Aorta (tissue), 5 donors: ENCODE measurements around the gene SNRPF. TPM values are rescaled to one million over a fixed set of nuclear protein-coding genes. Genes with fewer than 3 reads are reported as not detected.

Source experiments
- ATAC-seq: fragments of 200-7000 bp; cut with Tn5 transposase; one replicate; pipeline ENCODE4 v1.9.1; 2022; ENCODE audit warnings: moderate library complexity; ENCODE audit not compliant: low FRiP score
- DNase-seq, 2 donors: peaks; one replicate each; pipeline ENCODE4 v3.0.0-alpha.2; 2020
- H3K27ac ChIP-seq, 2 donors: one replicate each; pipeline ENCODE4 v1.5.1; 2013; ENCODE audit warnings: low read length in 2 of 2, mild to moderate bottlenecking in 2 of 2, moderate library complexity in 2 of 2, control low read depth in 1 of 2, inconsistent platforms in 1 of 2, low read depth in 1 of 2
- H3K27me3 ChIP-seq, 2 donors: one replicate each; pipeline ENCODE4 v1.6.1; 2013; ENCODE audit warnings: control low read depth in 1 of 2, low read length in 1 of 2, mild to moderate bottlenecking in 1 of 2, moderate library complexity in 1 of 2; ENCODE audit not compliant: insufficient read depth in 2 of 2, control insufficient read depth in 1 of 2
- H3K36me3 ChIP-seq, 2 donors: one replicate each; pipeline ENCODE4 v1.6.1; 2013; ENCODE audit warnings: control low read depth in 1 of 2, low read length in 1 of 2, mild to moderate bottlenecking in 1 of 2; ENCODE audit not compliant: insufficient read depth in 2 of 2, control insufficient read depth in 1 of 2
- H3K4me1 ChIP-seq, 2 donors: one replicate each; pipeline ENCODE4 v1.6.1; 2013; ENCODE audit warnings: low read length in 2 of 2, control low read depth in 1 of 2, mild to moderate bottlenecking in 1 of 2, moderate library complexity in 1 of 2; ENCODE audit not compliant: insufficient read depth in 2 of 2, control insufficient read depth in 1 of 2
- H3K4me3 ChIP-seq, 2 donors: one replicate each; pipeline ENCODE4 v1.5.1; 2013; ENCODE audit warnings: low read length in 2 of 2, control low read depth in 1 of 2, mild to moderate bottlenecking in 1 of 2
- H3K9me3 ChIP-seq: one replicate; pipeline ENCODE4 v1.6.1; 2013; ENCODE audit warnings: mild to moderate bottlenecking, low read length; ENCODE audit not compliant: control insufficient read depth
- WGBS, 2 donors: extraction: QIAGEN DNeasy Blood & Tissue Kit; methylation state at CpG; one replicate each; pipeline ENCODE4 v1.1.7; 2013; 5-methylcytosine and 5-hydroxymethylcytosine counted together
- intact Hi-C, 2 donors: fragments of 100-400 bp; cut with DNase I; formaldehyde crosslinking; loops; one replicate each; pipeline versions ENCODE4 v1.14.2 to v1.15.0; 2022
- polyA plus RNA-seq, 2 donors: library from polyadenylated mRNA; stranded (reverse); fragments of 200-250 nt; gene quantifications; one replicate each; pipeline ENCODE4 v1.2.3, GENCODE V29; 2013
- total RNA-seq, 2 donors: library from RNA; stranded (reverse); fragmentation: NEBNext Ultra II Directional; extraction: Animal tissue kit (Norgen Biotek cat#: 25700); gene quantifications; one replicate each; pipeline ENCODE4 v1.2.1, GENCODE V29; 2021
- donor health status: healthy with polysubstance abuse.
- donor health status: Bipolar disorder and iron deficiency.
- donor health status: DM: no; HTN: no; CAD: no.
- donor health status: DM: no; HTN: no; CAD: no.
- donor health status: DM: yes; HTN: yes; CAD: no.

The SNRPF gene
- total and polyA plus RNA-seq, 4 donors, result 11.7 to 41.3 (median 16.2) TPM

- H3K9me3 ChIP-seq, result no peaks in the 10 kb centered on the region
- H3K4me1 ChIP-seq, result no peaks in the 10 kb centered on the region
- H3K36me3 ChIP-seq, result no peaks in the 10 kb centered on the region
- ATAC-seq (no peak), DNase-seq (no peak)
- 79 to 85% methylated on average over 4 of the region's 4 CpGs for WGBS, 2 donors
- no peak overlapping the region for H3K27ac ChIP-seq
- H3K27me3 ChIP-seq, result peaks cover 0 to 1% of the 10 kb centered on the region in 2 donors
- intact Hi-C loops, result no loop called here
- H3K4me3 ChIP-seq, result no peak overlapping the region
Measured at GRCh38 chr12:95874452-95874851, 15.7 kb downstream of the SNRPF start.

- 50 to 71% methylated on average over 2 of the region's 2 CpGs for WGBS, 2 donors
- H3K4me1 ChIP-seq, result no peaks in the 10 kb centered on the region
- no peaks in the 10 kb centered on the region for H3K9me3 ChIP-seq
- no peaks in the 10 kb centered on the region for H3K27me3 ChIP-seq
- intact Hi-C loops, result no loop called here
- DNase-seq (no peak), ATAC-seq (no peak)
- H3K4me3 ChIP-seq, result no peak overlapping the region
- H3K36me3 ChIP-seq, result no peaks in the 10 kb centered on the region
- no peak overlapping the region for H3K27ac ChIP-seq
Measured at GRCh38 chr12:95877622-95878021, 18.9 kb downstream of the SNRPF start.

GRCh38 chr12:95880895-95881294, 22.1 kb downstream of the SNRPF start:
- no peak overlapping the region for H3K4me3 ChIP-seq
- no peak for DNase-seq
- H3K27ac ChIP-seq, result no peak overlapping the region
- intact Hi-C loops, result no loop called here
- H3K27me3 ChIP-seq, result no peaks in the 10 kb centered on the region
- H3K9me3 ChIP-seq, result peaks cover 4% of the 10 kb centered on the region
- H3K4me1 ChIP-seq, result no peaks in the 10 kb centered on the region
- WGBS, 2 donors, result 97 to 98% methylated on average over 1 of the region's 1 CpG
- no peak for ATAC-seq
- H3K36me3 ChIP-seq, result no peaks in the 10 kb centered on the region

- peaks cover 4% of the 10 kb centered on the region for H3K9me3 ChIP-seq
- no peak overlapping the region for H3K27ac ChIP-seq
- no peaks in the 10 kb centered on the region for H3K36me3 ChIP-seq
- DNase-seq, result no peak
- H3K4me3 ChIP-seq, result no peak overlapping the region
- H3K27me3 ChIP-seq, result no peaks in the 10 kb centered on the region
- intact Hi-C loops, result no loop called here
- ATAC-seq, result no peak
- H3K4me1 ChIP-seq, result no peaks in the 10 kb centered on the region
- 11 to 20% methylated on average over 3 of the region's 3 CpGs for WGBS, 2 donors
Measured at GRCh38 chr12:95881331-95881955, 22.7 kb downstream of the SNRPF start.

- H3K27me3 ChIP-seq, result no peaks in the 10 kb centered on the region
- ATAC-seq (no peak), DNase-seq (no peak)
- intact Hi-C loops, result no loop called here
- no peaks in the 10 kb centered on the region for H3K4me1 ChIP-seq
- no peaks in the 10 kb centered on the region for H3K36me3 ChIP-seq
- H3K27ac ChIP-seq, result no peak overlapping the region
- H3K4me3 ChIP-seq, result no peak overlapping the region
- peaks cover 4% of the 10 kb centered on the region for H3K9me3 ChIP-seq
- 45 to 52% methylated on average over 1 of the region's 1 CpG for WGBS, 2 donors
Measured at GRCh38 chr12:95882080-95882479, 23.3 kb downstream of the SNRPF start.

- no peak for DNase-seq
- Histone ChIP-seq H3K36me3 (no peaks in the 10 kb centered on the region), H3K27me3 (no peaks in the 10 kb centered on the region), H3K4me3 (no peak overlapping the region), H3K27ac (no peak overlapping the region), H3K9me3 (peaks cover 4% of the 10 kb centered on the region), H3K4me1 (no peaks in the 10 kb centered on the region)
- intact Hi-C loops, result no loop called here
- 93 to 98% methylated on average over 4 of the region's 4 CpGs for WGBS, 2 donors
- ATAC-seq, result no peak
Measured at GRCh38 chr12:95882873-95883272, 24.1 kb downstream of the SNRPF start.

GRCh38 chr12:95884998-95885397, 26.2 kb downstream of the SNRPF start:
- no peaks in the 10 kb centered on the region for H3K36me3 ChIP-seq
- H3K4me3 ChIP-seq, result no peak overlapping the region
- 46 to 51% methylated on average over 3 of the region's 3 CpGs for WGBS, 2 donors
- peaks cover 4% of the 10 kb centered on the region for H3K9me3 ChIP-seq
- ATAC-seq (no peak), DNase-seq (no peak)
- no peaks in the 10 kb centered on the region for H3K27me3 ChIP-seq
- no peaks in the 10 kb centered on the region for H3K4me1 ChIP-seq
- intact Hi-C loops, result no loop called here
- H3K27ac ChIP-seq, result no peak overlapping the region

GRCh38 chr12:95887311-95887710, 28.6 kb downstream of the SNRPF start:
- H3K27ac ChIP-seq, result no peak overlapping the region
- intact Hi-C loops, result no loop called here
- 33 to 55% methylated on average over 5 of the region's 5 CpGs for WGBS, 2 donors

GRCh38 chr12:95890958-95891357, 32.2 kb downstream of the SNRPF start:
- H3K4me1 ChIP-seq, result no peaks in the 10 kb centered on the region
- 66 to 77% methylated on average over 3 of the region's 3 CpGs for WGBS, 2 donors
- H3K36me3 ChIP-seq, result no peaks in the 10 kb centered on the region
- H3K27ac ChIP-seq, result no peak overlapping the region
- DNase-seq (no peak), ATAC-seq (no peak)
- no peaks in the 10 kb centered on the region for H3K9me3 ChIP-seq
- intact Hi-C loops, result no loop called here
- H3K4me3 ChIP-seq, result no peak overlapping the region
- no peaks in the 10 kb centered on the region for H3K27me3 ChIP-seq

More at GRCh38 chr12:95887311-95887710, 28.6 kb downstream of the SNRPF start:
- Histone ChIP-seq H3K9me3 (peaks cover 4% of the 10 kb centered on the region), H3K36me3 (no peaks in the 10 kb centered on the region), H3K4me1 (no peaks in the 10 kb centered on the region), H3K4me3 (no peak overlapping the region), H3K27me3 (no peaks in the 10 kb centered on the region)
- no peak for DNase-seq
- ATAC-seq, result no peak
